Endothelial cell of umbilical vein (primary cell): ENCODE measurements around the gene METTL25. TPM values are rescaled to one million over a fixed set of nuclear protein-coding genes. Genes with fewer than 3 reads are reported as not detected.

Source experiments
- BruUV-seq: library from RNA; stranded (reverse); fragments of 400-500 nt; replicated peaks from 2 replicates; lab custom pipeline; 2021; lab: Mats Ljungman, UMichigan
- CTCF ChIA-PET: fragments of 300-600, 350-600 bp; sonication (Branson Sonifier 250); formaldehyde crosslinking; loops from one replicate; lab custom pipeline; 2021; ENCODE audit warnings: antibody characterized with exemption, inconsistent platforms; lab: Charles Lee
- POLR2A ChIA-PET: fragments of 300-600, 350-600 bp; sonication (Branson Sonifier 250); formaldehyde crosslinking; loops from one replicate; lab custom pipeline; 2021; ENCODE audit warnings: antibody characterized with exemption, inconsistent platforms; lab: Charles Lee
- DNase-seq: peaks from one replicate; pipeline ENCODE4 v3.0.0-alpha.2; 2011; ENCODE audit warnings: low read depth, low spot score
- FAIRE-seq: peaks from 2 replicates; lab custom pipeline; 2011; peaks lifted over from hg19 to GRCh38; lab: Jason Lieb, UNC
- H2AFZ ChIP-seq: 2 replicates; pipeline ENCODE4 v1.6.0; 2012; ENCODE audit warnings: low read depth, low read length, control low read depth, inconsistent platforms
- H3K27ac ChIP-seq: 2 replicates; pipeline ENCODE4 v1.5.1; 2011; ENCODE audit warnings: low read depth, mild to moderate bottlenecking, control low read depth, low read length, moderate library complexity; ENCODE audit not compliant: insufficient read depth
- H3K27me3 ChIP-seq, 2 experiments: 2 replicates each; pipeline versions ENCODE4 v1.6.0 to v1.6.1; 2011; ENCODE audit warnings: low read length in 2 of 2, mixed read lengths in 1 of 2; ENCODE audit not compliant: control insufficient read depth in 2 of 2, insufficient read depth in 2 of 2
- H3K36me3 ChIP-seq, 2 experiments: 2 replicates in 1 of 2; 3 replicates in 1 of 2; pipeline ENCODE4 v1.5.1; 2011; ENCODE audit warnings: low read length in 2 of 2, mild to moderate bottlenecking in 1 of 2, moderate library complexity in 1 of 2; ENCODE audit not compliant: control insufficient read depth in 2 of 2, insufficient read depth in 2 of 2; ENCODE audit errors: extremely low read depth in 1 of 2
- H3K4me1 ChIP-seq: 3 replicates; pipeline ENCODE4 v1.5.1; 2011; ENCODE audit warnings: mild to moderate bottlenecking, low read length; ENCODE audit not compliant: control insufficient read depth, insufficient read depth; ENCODE audit errors: extremely low read depth
- H3K4me2 ChIP-seq: 2 replicates; pipeline ENCODE4 v1.6.1; 2011; ENCODE audit warnings: low read length, control low read depth, mixed read lengths; ENCODE audit not compliant: insufficient read depth
- H3K4me3 ChIP-seq, 3 experiments: fragments of 200-600 bp in 1 of 3; sonication (generic), shearing (Covaris generic) in 1 of 3; replicated peaks in 1 of 3; 2 replicates each; pipeline ENCODE4 v1.5.1; 2011 to 2016; ENCODE audit warnings: control low read depth in 3 of 3, low read length in 3 of 3, mild to moderate bottlenecking in 2 of 3, inconsistent platforms in 1 of 3, low read depth in 1 of 3, moderate library complexity in 1 of 3; ENCODE audit not compliant: insufficient read depth in 1 of 3
- H3K79me2 ChIP-seq: 2 replicates; pipeline ENCODE4 v1.6.0; 2012; ENCODE audit warnings: low read length, inconsistent platforms; ENCODE audit not compliant: control insufficient read depth, insufficient read depth
- H3K9ac ChIP-seq: replicated peaks from 2 replicates; pipeline ENCODE3; 2011; ENCODE audit warnings: low read length, control low read depth; ENCODE audit not compliant: insufficient read depth; ENCODE audit errors: extremely low read depth
- H3K9me1 ChIP-seq: replicated peaks from 3 replicates; pipeline ENCODE4 v1.6.0; 2011; ENCODE audit warnings: mild to moderate bottlenecking, low read length; ENCODE audit not compliant: control insufficient read depth, insufficient read depth; ENCODE audit errors: extremely low read depth
- H3K9me3 ChIP-seq: replicated peaks from 2 replicates; pipeline ENCODE4 v1.5.1; 2012; ENCODE audit warnings: low read length, inconsistent platforms; ENCODE audit not compliant: control insufficient read depth, insufficient read depth
- H4K20me1 ChIP-seq: replicated peaks from 2 replicates; pipeline ENCODE3; 2011; ENCODE audit warnings: mild to moderate bottlenecking, low read length; ENCODE audit not compliant: control insufficient read depth, insufficient read depth; ENCODE audit errors: extremely low read depth
- CTCF ChIP-seq, 2 donors: IDR thresholded peaks; 1 replicate in 1 of 2; 2 replicates in 1 of 2; pipeline ENCODE4 v1.5.1; 2011; ENCODE audit warnings: low read length in 2 of 2, mild to moderate bottlenecking in 2 of 2, moderate library complexity in 2 of 2, control low read depth in 1 of 2, inconsistent platforms in 1 of 2, low read depth in 1 of 2; ENCODE audit not compliant: insufficient read depth in 1 of 2; ENCODE audit errors: extremely low read depth in 1 of 2
- EZH2 ChIP-seq: IDR thresholded peaks from 2 replicates; pipeline ENCODE4 v1.6.1; 2012; ENCODE audit warnings: borderline replicate concordance, low read depth, mild to moderate bottlenecking, moderate library complexity, low read length, inconsistent platforms; ENCODE audit not compliant: severe bottlenecking
- FOS ChIP-seq: IDR thresholded peaks from 2 replicates; pipeline ENCODE4 v1.6.1; 2011; ENCODE audit warnings: mild to moderate bottlenecking, low read length, moderate library complexity, borderline replicate concordance; ENCODE audit not compliant: insufficient read depth
- GATA2 ChIP-seq: IDR thresholded peaks from 2 replicates; pipeline ENCODE4 v1.7.0; 2011; ENCODE audit warnings: low read depth, mild to moderate bottlenecking, moderate library complexity, mixed read lengths, low read length; ENCODE audit not compliant: insufficient read length, insufficient read depth
- JUN ChIP-seq: IDR thresholded peaks from 2 replicates; pipeline ENCODE4 v1.6.1; 2011; ENCODE audit warnings: borderline replicate concordance, low read depth; ENCODE audit not compliant: insufficient read length, insufficient read depth
- MAX ChIP-seq: IDR thresholded peaks from 2 replicates; pipeline ENCODE4 v1.6.1; 2011; ENCODE audit not compliant: insufficient read depth, insufficient read length
- MYC ChIP-seq: IDR thresholded peaks from one replicate; pipeline ENCODE4 v1.6.1; 2011; ENCODE audit warnings: mild to moderate bottlenecking, low read depth, low read length
- POLR2A ChIP-seq: IDR thresholded peaks from 2 replicates; pipeline ENCODE4 v1.6.1; 2012; ENCODE audit warnings: low read depth, mild to moderate bottlenecking, control low read depth, low read length
- POLR2AphosphoS5 ChIP-seq: IDR thresholded peaks from 2 replicates; pipeline ENCODE4 v1.6.1; 2012; ENCODE audit warnings: low read depth, mild to moderate bottlenecking, control low read depth, low read length, moderate library complexity; ENCODE audit not compliant: insufficient read depth
- dilution Hi-C: fragments of 300-500 bp; cut with MboI; formaldehyde crosslinking; loops from one replicate; pipeline ENCODE4 v1.15.0; 2019; ENCODE audit warnings: low sequenced_read_pairs; ENCODE audit not compliant: extremely low pct_ligation_motif_present
- intact Hi-C: fragments of 100-400 bp; cut with micrococcal nuclease; formaldehyde crosslinking; loops from one replicate; pipeline ENCODE4 v1.10.0; 2022
- polyA plus RNA-seq, 4 experiments: library from polyadenylated mRNA; depleted of rRNA in 3 of 4; stranded (reverse) in 3 of 4; unstranded in 1 of 4; fragments of >200 nt; gene quantifications; 2 replicates each; pipeline versions ENCODE4 v1.2.1 to v1.2.3, GENCODE V29; 2011 to 2012; ENCODE audit warnings: missing spikeins in 1 of 4
- total RNA-seq: library from RNA; stranded (reverse); gene quantifications from 2 replicates; pipeline ENCODE4 v1.2.3, GENCODE V29; 2021

Gene METTL25
- total and polyA plus RNA-seq, 2 donors (not counting 3 experiments of a cell fraction or from before 2014, with no cell fraction given): 6.5 to 8.5 TPM

GRCh38 chr12:82519510-82519909, 161.2 kb downstream of the METTL25 start:
- ChIA-PET POLR2A (no interaction called here), CTCF (interaction anchor here (1.5 to 1.7 kb wide), 3 partner anchors 8 to 15 kb away, joined by 5 to 6 read pairs (median 6); no protein-coding TSS in a partner anchor)
- Histone ChIP-seq H3K9me3 (no peaks in the 10 kb centered on the region), H3K36me3 (no peaks in the 10 kb centered on the region), H3K79me2 (no peaks in the 10 kb centered on the region), H3K27me3 (no peaks in the 10 kb centered on the region), H3K9me1 (peaks cover 3% of the 10 kb centered on the region), H3K9ac (no peak overlapping the region), H2AFZ (no peak overlapping the region), H3K4me2 (no peak overlapping the region), H3K27ac (no peak overlapping the region), H3K4me3 (no peak overlapping the region), H3K4me1 (no peaks in the 10 kb centered on the region), H4K20me1 (no peaks in the 10 kb centered on the region)
- no peak for DNase-seq
- intact Hi-C loops (no loop called here), dilution Hi-C loops (no loop called here)
- FAIRE-seq: no peak
- BruUV-seq: no TSS peak
- TF ChIP-seq FOS (no peak), MYC (no peak), EZH2 (no peak), CTCF (IDR thresholded peaks at IDR 0.05; ENCODE audit: extremely low read depth in 1 of 2, insufficient read depth in 1 of 2, low read depth in 1 of 2, low read length in 2 of 2) (no peak), JUN (no peak), POLR2A (no peak), MAX (no peak), GATA2 (no peak), POLR2AphosphoS5 (no peak)
